HG03558 (cell line): ENCODE results near the gene CLIC4.

Experiments
- ATAC-seq: cut with Tn5 transposase; IDR thresholded peaks from one replicate; pipeline ENCODE4 v1.9.1; 2021; ENCODE audit warnings: moderate number of reproducible peaks; ENCODE audit not compliant: unreplicated experiment; ENCODE audit errors: extremely low read depth

Gene CLIC4

GRCh38 chr1:24893431-24893830 lies 148.2 kb downstream of the CLIC4 start:
- no peak for ATAC-seq
